Skeletal muscle tissue (tissue), 4 donors: ENCODE data around the gene GCK. TPM values are rescaled to one million over a fixed set of nuclear protein-coding genes. Genes with fewer than 3 reads are reported as not detected.
"Not testable (repeated sequence)": the region's sequence is repeated elsewhere in the genome, so short reads cannot be mapped to it uniquely, and the experiment has no call there.

ENCODE experiments used
- H3K27ac ChIP-seq: one replicate; pipeline ENCODE4 v1.7.0; 2013; ENCODE audit warnings: mild to moderate bottlenecking, low read depth, low read length, inconsistent platforms
- H3K27me3 ChIP-seq, 3 donors: one replicate each; pipeline ENCODE4 v1.7.0; 2013; ENCODE audit warnings: low read length in 3 of 3; ENCODE audit not compliant: control insufficient read depth in 3 of 3, insufficient read depth in 3 of 3
- H3K36me3 ChIP-seq, 3 donors: one replicate each; pipeline ENCODE4 v1.7.0; 2013; ENCODE audit warnings: low read length in 3 of 3; ENCODE audit not compliant: control insufficient read depth in 3 of 3, insufficient read depth in 3 of 3
- H3K4me1 ChIP-seq, 3 donors: one replicate each; pipeline ENCODE4 v1.7.0; 2013; ENCODE audit warnings: low read length in 3 of 3, mild to moderate bottlenecking in 3 of 3; ENCODE audit not compliant: control insufficient read depth in 3 of 3, insufficient read depth in 3 of 3
- H3K4me3 ChIP-seq, 3 donors: one replicate each; pipeline ENCODE4 v1.7.0; 2013; ENCODE audit warnings: low read length in 3 of 3
- H3K9ac ChIP-seq, 3 donors: one replicate each; pipeline ENCODE4 v1.7.0; 2013; ENCODE audit warnings: low read length in 3 of 3, mild to moderate bottlenecking in 3 of 3, moderate library complexity in 2 of 3, low read depth in 1 of 3
- H3K9me3 ChIP-seq, 3 donors: one replicate each; pipeline ENCODE4 v1.7.0; 2013; ENCODE audit warnings: low read length in 3 of 3; ENCODE audit not compliant: control insufficient read depth in 3 of 3
- total RNA-seq: library from RNA; depleted of rRNA; stranded (reverse); fragments of >200 nt; gene quantifications from one replicate; pipeline ENCODE4 v1.2.3, GENCODE V29; 2014
- donor health status: Osteomylitis.

The GCK gene
- total RNA-seq, 1 donor from 2014 or later = 2.1 TPM

DNA sequence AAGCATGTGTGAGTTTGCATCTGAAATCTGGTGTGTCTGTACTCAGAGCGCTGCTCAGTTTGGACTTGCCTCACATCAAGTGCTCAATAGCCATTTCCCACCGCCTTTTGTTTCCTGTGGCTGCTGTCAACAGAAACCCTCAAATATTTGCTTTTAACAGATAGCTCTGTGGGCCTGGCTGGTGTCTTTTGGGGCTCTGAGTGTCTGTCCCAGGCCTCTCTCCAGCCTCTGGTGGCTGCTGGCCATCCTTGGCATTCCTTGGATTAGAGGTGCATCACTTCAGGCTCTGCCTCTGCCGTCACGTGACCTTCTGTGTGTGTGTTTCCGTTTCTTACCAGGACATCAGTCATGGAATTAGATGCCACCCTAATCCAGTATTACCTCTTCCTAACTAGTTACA, 20.9 kb upstream of the GCK start:
- H3K27ac ChIP-seq = no peak overlapping the region
- H3K27me3 ChIP-seq = no peaks in the 10 kb centered on the region
- peak overlapping the region in 1 of 3 donors; percentile 8 for H3K9ac ChIP-seq
- peaks cover 9 to 23% (median 10%) of the 10 kb centered on the region in 3 donors for H3K4me1 ChIP-seq
- no peak overlapping the region for H3K4me3 ChIP-seq
- H3K36me3 ChIP-seq = peaks cover 60 to 62% (median 60%) of the 10 kb centered on the region in 3 donors
- no peaks in the 10 kb centered on the region for H3K9me3 ChIP-seq

DNA sequence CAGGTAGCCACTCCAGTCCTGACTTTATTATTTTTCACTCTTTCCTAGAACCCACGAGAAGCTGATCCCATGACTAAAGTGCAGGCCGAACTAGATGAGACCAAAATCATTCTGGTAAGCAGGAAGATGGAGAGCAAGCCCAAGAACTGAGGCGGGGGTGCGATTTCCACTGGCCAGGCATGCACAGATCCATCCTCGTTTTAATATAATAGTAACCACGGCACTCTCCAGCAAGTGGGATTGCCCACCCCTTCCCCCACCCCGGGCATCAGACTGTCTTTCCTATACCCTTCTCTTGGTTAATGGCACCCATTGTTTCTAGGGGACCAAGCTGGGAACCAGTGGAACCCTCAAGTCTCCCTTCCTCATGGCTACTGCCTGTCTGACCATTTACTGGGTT, 18.8 kb upstream of the GCK start:
- no peaks in the 10 kb centered on the region for H3K27me3 ChIP-seq
- H3K27ac ChIP-seq = no peak overlapping the region
- peaks cover 63 to 69% (median 67%) of the 10 kb centered on the region in 3 donors for H3K36me3 ChIP-seq
- no peak overlapping the region for H3K4me3 ChIP-seq
- peaks cover 4 to 5% (median 5%) of the 10 kb centered on the region in 3 donors for H3K4me1 ChIP-seq
- no peak overlapping the region for H3K9ac ChIP-seq
- no peaks in the 10 kb centered on the region for H3K9me3 ChIP-seq

DNA sequence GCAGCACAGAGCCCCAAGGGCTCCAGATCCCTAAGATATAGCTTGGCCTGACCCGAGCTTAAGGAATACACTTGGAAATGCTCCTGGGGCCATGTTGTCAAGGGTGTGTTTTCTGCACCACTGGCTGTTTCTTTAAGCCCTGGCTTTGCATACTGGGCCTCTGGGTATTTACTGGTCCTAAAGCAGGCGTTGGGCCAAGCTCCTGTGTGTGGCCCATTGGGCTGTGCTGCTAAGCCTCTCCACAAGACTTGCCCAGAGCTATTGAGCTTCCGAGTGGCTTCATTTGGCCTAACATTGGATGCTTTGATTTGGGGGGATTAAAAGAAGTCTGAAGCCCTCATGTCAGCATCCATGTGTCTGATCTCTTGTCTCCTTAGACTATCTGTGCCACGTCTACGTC, 16.8 kb upstream of the GCK start:
- no peak overlapping the region for H3K9ac ChIP-seq
- H3K36me3 ChIP-seq = peaks cover 49 to 59% (median 56%) of the 10 kb centered on the region in 3 donors
- no peak overlapping the region for H3K27ac ChIP-seq
- peaks cover 10 to 14% (median 11%) of the 10 kb centered on the region in 3 donors for H3K4me1 ChIP-seq
- no peaks in the 10 kb centered on the region for H3K9me3 ChIP-seq
- no peak overlapping the region for H3K4me3 ChIP-seq
- no peaks in the 10 kb centered on the region for H3K27me3 ChIP-seq

DNA sequence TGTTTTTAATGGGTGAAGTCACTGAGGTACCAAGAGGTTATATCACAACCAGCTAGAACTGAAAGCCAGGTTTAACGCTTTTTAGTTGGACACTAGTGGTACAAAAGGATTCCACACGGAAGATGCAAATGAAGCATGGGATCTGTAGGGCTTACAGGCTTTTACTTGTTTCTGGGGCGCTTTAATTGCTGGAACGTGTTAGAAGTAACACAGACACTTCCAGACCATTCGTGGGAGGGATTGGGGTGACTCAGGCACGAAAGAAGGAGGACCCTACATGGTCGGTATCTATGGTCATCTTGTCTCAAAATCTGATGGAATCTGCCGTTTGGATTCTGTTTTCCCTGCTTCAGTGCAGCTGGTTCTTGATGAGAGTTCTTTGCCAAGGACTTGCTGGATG, 12.6 kb upstream of the GCK start:
- no peaks in the 10 kb centered on the region for H3K27me3 ChIP-seq
- no peak overlapping the region for H3K27ac ChIP-seq
- peaks cover 10 to 14% (median 11%) of the 10 kb centered on the region in 3 donors for H3K4me1 ChIP-seq

DNA sequence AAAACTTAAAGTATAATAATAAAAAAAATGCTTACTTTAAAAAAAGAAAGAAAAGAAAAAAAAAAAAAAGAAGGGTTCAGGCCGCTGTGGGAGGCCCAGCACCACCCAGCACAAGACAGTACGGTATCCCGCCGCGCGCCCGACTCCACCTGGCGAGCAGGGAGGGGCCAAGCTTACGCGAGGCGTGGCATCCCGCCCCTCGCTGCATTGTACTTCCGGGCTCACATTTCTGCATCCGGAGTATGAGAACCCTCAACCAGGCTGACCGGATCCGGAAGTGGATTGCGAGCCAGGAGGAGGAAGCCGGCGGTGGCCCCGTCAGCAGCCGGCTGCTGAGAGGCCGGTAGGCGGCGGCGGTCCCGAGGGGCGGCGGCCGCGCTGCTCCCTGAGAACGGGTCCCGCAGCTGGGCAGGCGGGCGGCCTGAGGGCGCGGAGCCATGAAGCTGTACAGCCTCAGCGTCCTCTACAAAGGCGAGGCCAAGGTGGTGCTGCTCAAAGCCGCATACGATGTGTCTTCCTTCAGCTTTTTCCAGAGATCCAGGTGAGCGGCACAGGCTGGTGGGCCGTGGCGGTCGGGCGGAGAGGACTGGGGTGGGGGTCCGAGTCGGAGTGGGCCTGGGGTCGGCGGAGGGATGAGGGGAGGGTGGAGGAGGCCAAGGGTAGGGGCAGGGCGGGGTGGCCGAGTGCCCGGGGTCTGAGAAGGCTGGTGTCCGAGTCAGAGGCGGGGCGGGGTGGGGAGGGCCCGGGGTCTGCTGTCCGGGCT, 11.6 kb upstream of the GCK start, which contains the start of gene YKT6:
TSS of gene YKT6 (plus strand) at position 280 of the 763 bp plus-strand sequence. CDS start at position 438, 158 bp downstream.
- H3K27me3 ChIP-seq = no peaks in the 10 kb centered on the region
- H3K36me3 ChIP-seq = peaks cover 11 to 15% (median 12%) of the 10 kb centered on the region in 3 donors
- peak within 1 kb of the TSS; percentile 69 to 93 (median 88) for H3K9ac ChIP-seq
- H3K27ac ChIP-seq = peak within 1 kb of the TSS; percentile 64
- H3K4me3 ChIP-seq = peak within 1 kb of the TSS; percentile 87 to 95 (median 93)
- peaks cover 10 to 14% (median 11%) of the 10 kb centered on the region in 3 donors for H3K4me1 ChIP-seq
- no peaks in the 10 kb centered on the region for H3K9me3 ChIP-seq

More for the DNA sequence above, 12.6 kb upstream of the GCK start:
- Histone ChIP-seq H3K36me3 (peaks cover 20 to 24% (median 21%) of the 10 kb centered on the region in 3 donors), H3K9me3 (no peaks in the 10 kb centered on the region), H3K4me3 (peak overlapping the region; percentile 87 to 95 (median 93)), H3K9ac (peak overlapping the region; percentile 69 to 93 (median 88))

DNA sequence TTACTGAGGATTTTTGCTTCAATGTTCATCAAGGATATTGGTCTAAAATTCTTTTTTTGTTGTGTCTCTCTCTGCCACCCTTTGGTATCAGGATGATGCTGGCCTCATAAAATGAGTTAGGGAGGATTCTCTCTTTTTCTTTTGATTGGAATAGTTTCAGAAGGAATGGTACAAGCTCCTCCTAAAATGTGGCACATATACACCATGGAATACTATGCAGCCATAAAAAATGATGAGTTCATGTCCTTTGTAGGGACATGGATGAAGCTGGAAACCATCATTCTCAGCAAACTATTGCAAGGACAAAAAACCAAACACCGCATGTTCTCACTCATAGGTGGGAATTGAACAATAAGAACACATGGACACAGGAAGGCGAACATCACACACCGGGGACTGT, 10.9 kb upstream of the GCK start:
- peaks cover 10 to 14% (median 11%) of the 10 kb centered on the region in 3 donors for H3K4me1 ChIP-seq
- H3K9ac ChIP-seq, H3K27ac ChIP-seq, H3K27me3 ChIP-seq, H3K4me3 ChIP-seq, H3K36me3 ChIP-seq, H3K9me3 ChIP-seq: not testable (repeated sequence)

DNA sequence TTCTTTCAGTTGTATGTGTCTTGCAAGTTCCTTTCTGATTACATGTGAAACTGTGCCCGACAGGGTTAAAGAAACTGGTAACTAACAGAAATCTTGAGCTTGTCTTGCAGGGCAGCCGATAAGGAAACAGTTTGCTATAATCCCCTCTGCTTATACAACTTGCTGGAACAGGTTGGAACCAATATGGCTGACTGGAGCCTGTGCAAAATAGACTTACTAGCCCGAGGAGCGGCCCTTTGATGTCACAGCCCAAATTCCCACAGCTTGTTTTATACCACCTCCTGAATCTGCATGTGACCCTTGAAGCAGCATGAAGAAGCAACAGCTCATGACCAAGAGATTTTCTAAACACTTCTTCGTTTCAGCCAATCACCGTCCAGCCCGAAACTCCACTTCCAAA, 8.2 kb upstream of the GCK start:
- Histone ChIP-seq H3K9ac (no peak overlapping the region), H3K27ac (no peak overlapping the region), H3K4me3 (no peak overlapping the region), H3K4me1 (peaks cover 9 to 11% (median 10%) of the 10 kb centered on the region in 3 donors), H3K27me3 (peaks cover 0 to 4% (median 0%) of the 10 kb centered on the region in 3 donors), H3K9me3 (no peaks in the 10 kb centered on the region), H3K36me3 (peaks cover 0 to 2% (median 0%) of the 10 kb centered on the region in 3 donors)

DNA sequence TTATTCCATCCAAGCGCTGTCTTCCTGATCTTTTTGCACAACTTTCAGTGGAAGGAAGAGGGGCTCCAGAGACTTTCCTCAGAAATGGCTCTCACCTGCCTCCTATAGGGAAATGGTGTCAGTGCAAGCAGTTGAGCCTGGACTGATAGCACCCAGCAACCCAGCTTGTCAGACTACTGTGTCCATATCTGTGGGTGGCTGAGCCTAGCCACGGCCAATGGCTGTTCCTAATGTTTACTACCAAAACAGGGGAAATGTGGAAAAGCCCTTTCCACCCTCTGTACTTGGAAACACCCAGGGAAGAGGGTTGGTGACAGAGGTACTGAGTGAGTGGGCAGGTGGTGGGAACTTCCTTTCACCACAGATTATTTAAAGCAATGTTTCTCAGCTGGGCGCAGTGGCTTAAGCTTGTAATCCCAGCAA, 7.2 kb upstream of the GCK start:
- no peaks in the 10 kb centered on the region for H3K9me3 ChIP-seq
- peaks cover 0 to 1% (median under 1%) of the 10 kb centered on the region in 3 donors for H3K4me1 ChIP-seq
- no peak overlapping the region for H3K4me3 ChIP-seq
- no peak overlapping the region for H3K27ac ChIP-seq
- peaks cover 0 to 10% (median 0%) of the 10 kb centered on the region in 3 donors for H3K27me3 ChIP-seq
- H3K9ac ChIP-seq = no peak overlapping the region
- peaks cover 0 to 2% (median 0%) of the 10 kb centered on the region in 3 donors for H3K36me3 ChIP-seq

DNA sequence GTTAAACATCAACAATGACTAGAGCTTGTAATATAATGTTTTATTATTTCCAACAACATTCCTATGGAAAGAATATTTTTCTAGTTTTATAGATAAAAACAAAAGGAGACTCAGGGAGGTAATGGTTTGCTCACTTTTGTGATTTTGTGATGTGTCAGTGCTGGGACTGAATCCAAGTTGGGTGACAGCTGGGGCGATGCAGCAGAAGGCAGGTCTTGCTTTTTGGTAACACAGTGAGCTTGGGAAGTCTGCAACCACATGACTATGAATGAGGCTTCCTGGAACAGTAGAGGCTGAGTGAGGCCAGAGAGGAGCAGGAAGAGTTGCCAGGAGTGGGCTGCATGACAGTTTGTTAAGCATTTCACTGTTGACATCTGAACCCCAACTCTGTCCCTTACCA, 6.7 kb upstream of the GCK start:
- H3K27me3 ChIP-seq = peaks cover 0 to 10% (median 0%) of the 10 kb centered on the region in 3 donors

DNA sequence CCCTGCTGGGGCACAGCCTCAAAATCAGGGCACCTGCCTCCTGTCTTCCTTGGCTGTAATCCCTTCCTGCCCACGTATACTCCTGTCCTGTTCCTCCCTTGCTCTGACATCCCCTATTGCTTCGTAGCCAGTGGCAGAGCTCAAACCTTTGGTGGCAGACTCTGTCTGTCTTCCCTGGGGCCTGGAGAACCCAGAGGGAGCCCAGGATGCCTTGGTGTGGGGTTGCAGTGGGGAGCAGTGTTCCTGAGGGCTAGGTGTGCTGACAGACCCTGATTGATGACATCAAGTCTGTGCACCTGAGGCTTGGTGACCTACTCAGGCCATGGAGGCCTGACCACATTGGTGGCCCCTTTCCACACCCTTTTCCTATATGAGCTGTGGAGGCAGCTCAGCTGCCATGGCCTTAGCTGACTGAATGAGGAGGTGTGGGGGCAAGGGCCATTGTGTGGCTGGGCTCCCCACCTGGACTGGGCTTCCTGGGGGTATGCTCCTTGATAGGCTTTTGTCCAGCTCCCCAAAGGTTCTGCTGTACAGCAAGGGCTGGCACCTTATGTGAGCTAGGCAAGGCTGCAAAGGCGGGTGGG, 5.4 kb upstream of the GCK start:
- H3K27me3 ChIP-seq = peaks cover 0 to 10% (median 0%) of the 10 kb centered on the region in 3 donors
- no peaks in the 10 kb centered on the region for H3K4me1 ChIP-seq
- H3K4me3 ChIP-seq = no peak overlapping the region
- H3K36me3 ChIP-seq = no peaks in the 10 kb centered on the region
- no peak overlapping the region for H3K27ac ChIP-seq
- no peak overlapping the region for H3K9ac ChIP-seq
- no peaks in the 10 kb centered on the region for H3K9me3 ChIP-seq

More for the DNA sequence above, 6.7 kb upstream of the GCK start:
- Histone ChIP-seq H3K36me3 (no peaks in the 10 kb centered on the region), H3K27ac (no peak overlapping the region), H3K4me1 (no peaks in the 10 kb centered on the region), H3K9me3 (no peaks in the 10 kb centered on the region), H3K9ac (no peak overlapping the region), H3K4me3 (no peak overlapping the region)
